ENCODE measurements around the gene NOS1AP.

The NOS1AP gene

GRCh38 chr1:162224267-162224666 lies 154.8 kb downstream of the NOS1AP start:
- no peak for DNase-seq

- DNase-seq = no peak
These were observed 159.1 kb downstream of the NOS1AP start for GRCh38 chr1:162228586-162228985.

- DNase-seq = no peak
These were observed 160.1 kb downstream of the NOS1AP start for GRCh38 chr1:162229549-162229948.

- no peak for DNase-seq
These were observed 160.6 kb downstream of the NOS1AP start for GRCh38 chr1:162230096-162230495.

- DNase-seq = no peak
These were observed 161.0 kb downstream of the NOS1AP start for GRCh38 chr1:162230517-162230916.

- no peak for DNase-seq
These were observed 162.7 kb downstream of the NOS1AP start for GRCh38 chr1:162232034-162232711.

- DNase-seq = no peak
These were observed 163.6 kb downstream of the NOS1AP start for GRCh38 chr1:162233066-162233465.

GRCh38 chr1:162233937-162234336 lies 164.4 kb downstream of the NOS1AP start:
- no peak for DNase-seq

GRCh38 chr1:162234571-162234970 lies 165.1 kb downstream of the NOS1AP start:
- no peak for DNase-seq

- DNase-seq = no peak
These were observed 165.8 kb downstream of the NOS1AP start for GRCh38 chr1:162235241-162235800.

GRCh38 chr1:162236201-162236600 lies 166.7 kb downstream of the NOS1AP start:
- DNase-seq = no peak

- DNase-seq = no peak
These were observed 167.1 kb downstream of the NOS1AP start for GRCh38 chr1:162236618-162237017.

GRCh38 chr1:162240577-162240976 lies 171.1 kb downstream of the NOS1AP start:
- DNase-seq = no peak

- no peak for DNase-seq
These were observed 173.3 kb downstream of the NOS1AP start for GRCh38 chr1:162242804-162243203.

- DNase-seq = no peak
These were observed 179.5 kb downstream of the NOS1AP start for GRCh38 chr1:162248854-162249535.

GRCh38 chr1:162250004-162250730 lies 180.7 kb downstream of the NOS1AP start:
- no peak for DNase-seq

- DNase-seq = no peak
These were observed 181.6 kb downstream of the NOS1AP start for GRCh38 chr1:162251102-162251501.

GRCh38 chr1:162252214-162252613 lies 182.7 kb downstream of the NOS1AP start:
- DNase-seq = no peak

- DNase-seq = no peak
These were observed 184.3 kb downstream of the NOS1AP start for GRCh38 chr1:162253790-162254189.

- no peak for DNase-seq
These were observed 186.8 kb downstream of the NOS1AP start for GRCh38 chr1:162256287-162256686.

- no peak for DNase-seq
These were observed 188.9 kb downstream of the NOS1AP start for GRCh38 chr1:162258394-162258793.

GRCh38 chr1:162259894-162260455 lies 190.5 kb downstream of the NOS1AP start:
- DNase-seq = no peak

- DNase-seq = no peak
These were observed 194.6 kb downstream of the NOS1AP start for GRCh38 chr1:162264108-162264507.

Data from activated CD8-positive, alpha-beta memory T cell treated with anti-CD3 and anti-CD28 coated beads, Interleukin-2, amount 50 U/mL, for 4 hours (primary cell).